ENCODE measurements around the gene TMEM233.

GRCh38 chr12:119544765-119545625, 48.6 kb upstream of the TMEM233 start:
- peak; percentile 83 for TF ChIP-seq CTCF (IDR thresholded peaks at IDR 0.05; ENCODE audit: poor library complexity)
- no peak for TF ChIP-seq EZH2 (IDR thresholded peaks at IDR 0.05; ENCODE audit: borderline replicate concordance)
- no peak for TF ChIP-seq EZH2phosphoT487 (IDR thresholded peaks at IDR 0.05; ENCODE audit: low read depth, severe bottlenecking, unreplicated experiment)
